HG03520 (cell line): ENCODE measurements around the gene CETN2.

Source experiments
- ATAC-seq: cut with Tn5 transposase; IDR thresholded peaks from one replicate; pipeline ENCODE4 v1.9.1; 2021; ENCODE audit warnings: mild to moderate bottlenecking, moderate library complexity; ENCODE audit not compliant: unreplicated experiment

CETN2 gene

DNA sequence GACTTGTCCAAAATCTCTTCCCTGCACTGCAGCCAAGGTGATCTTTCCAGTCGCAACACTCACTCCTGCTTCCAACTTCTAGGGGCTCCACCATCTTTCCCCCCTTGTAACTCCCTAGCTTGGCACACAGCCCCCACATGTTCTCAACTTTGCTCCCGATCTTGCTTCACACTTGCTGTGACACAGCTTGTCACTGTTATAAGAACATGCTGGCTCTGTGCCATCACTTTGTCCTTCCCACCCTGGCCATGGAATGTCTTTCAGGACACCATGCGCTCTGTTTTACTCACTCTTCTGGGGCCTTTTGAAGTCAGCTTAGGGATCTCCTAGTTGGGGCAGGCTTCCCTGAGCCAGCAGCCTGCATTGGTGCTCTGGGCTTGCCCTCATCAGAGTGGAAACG is 2.8 kb upstream of the CETN2 start:
- no peak for ATAC-seq

DNA sequence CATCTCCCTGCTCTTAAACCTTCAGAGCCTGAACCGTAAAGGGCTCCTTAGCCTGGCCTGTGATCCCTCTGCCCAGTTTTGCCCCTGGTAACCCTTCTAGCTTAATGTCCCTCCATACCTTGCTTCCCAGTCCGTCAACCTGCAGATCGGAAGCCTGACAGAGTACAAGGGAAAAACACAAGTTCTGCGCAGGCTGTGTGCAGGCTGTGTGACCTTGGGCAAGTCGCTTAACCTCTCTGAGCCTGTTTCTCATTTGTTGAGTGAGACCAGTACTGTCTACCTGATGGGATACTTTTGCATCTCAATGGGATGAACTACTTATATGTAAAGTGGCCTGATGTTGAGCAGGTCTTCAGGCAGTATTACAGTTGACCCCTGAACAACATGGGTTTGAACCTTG is 2.0 kb upstream of the CETN2 start:
- ATAC-seq = no peak

DNA sequence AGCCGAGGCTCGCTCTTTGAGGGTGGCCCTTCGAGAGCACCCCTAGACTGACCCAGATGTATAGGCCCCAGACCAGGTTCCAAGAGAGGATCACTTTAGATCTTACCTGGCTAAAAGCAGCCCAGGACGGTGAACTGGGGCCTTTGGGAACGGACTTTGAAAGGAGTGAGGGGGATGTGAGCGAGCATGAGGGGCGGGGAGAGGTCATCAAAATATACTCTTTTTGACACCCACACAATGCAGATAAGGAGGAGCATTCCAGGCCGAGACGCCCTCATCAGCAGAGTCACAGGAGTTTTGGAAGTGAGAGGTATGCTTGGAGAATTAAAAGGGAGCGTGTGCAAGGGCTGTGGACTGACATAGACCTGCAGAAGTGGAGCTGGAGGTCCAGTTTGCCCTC is 834 bp upstream of the CETN2 start:
- no peak for ATAC-seq

DNA sequence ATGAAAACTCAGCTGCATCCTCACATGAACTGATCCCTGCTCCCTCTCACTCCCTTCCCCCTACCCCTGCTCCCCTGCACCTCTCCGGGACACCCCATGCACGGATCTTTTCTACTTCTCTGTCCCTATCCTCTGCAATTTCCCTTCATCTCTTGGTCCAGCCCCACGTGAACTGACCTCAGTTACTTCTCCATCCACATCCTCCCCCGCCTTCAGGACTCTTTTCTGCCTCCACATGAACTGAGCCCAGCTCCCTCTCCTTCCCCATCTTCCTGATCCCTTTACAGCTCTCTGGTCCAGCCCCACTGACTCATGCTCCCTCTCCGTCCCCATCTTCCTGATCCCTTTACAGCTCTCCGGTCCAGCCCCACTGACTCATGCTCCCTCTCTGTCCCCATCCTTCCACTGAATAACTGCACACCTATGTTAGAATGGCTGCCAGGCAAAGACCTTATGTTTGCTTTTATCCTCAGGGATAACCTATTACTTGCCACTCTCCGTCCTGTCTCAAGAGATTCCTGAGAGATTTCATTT is 5.6 kb downstream of the CETN2 start:
- ATAC-seq = no peak

GRCh38 chrX:152823657-152824056 is 6.9 kb downstream of the CETN2 start:
- ATAC-seq = no peak

GRCh38 chrX:152822383-152823086 is 8.0 kb downstream of the CETN2 start:
- ATAC-seq = no peak

- no peak for ATAC-seq
These were observed 9.3 kb downstream of the CETN2 start for GRCh38 chrX:152821145-152821765.

DNA sequence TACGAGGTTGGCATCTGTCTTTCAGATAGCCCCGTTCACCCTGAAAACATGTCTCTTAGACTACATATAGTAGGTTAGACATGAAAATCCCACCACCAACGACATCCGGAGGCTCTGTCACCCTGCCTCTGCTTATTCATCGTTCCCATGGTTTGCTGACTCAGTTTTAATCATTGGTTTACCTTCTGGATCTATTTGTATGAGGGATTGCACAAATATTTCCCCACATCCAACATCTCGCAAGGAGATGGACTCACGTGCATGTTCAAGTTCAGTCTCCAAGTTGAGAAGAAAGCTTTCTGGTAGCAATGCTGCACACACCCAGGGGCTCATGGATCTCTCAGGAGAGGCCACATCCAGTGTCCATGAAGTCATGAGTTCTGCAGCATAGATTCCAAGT is 10.8 kb downstream of the CETN2 start:
- ATAC-seq = no peak

- no peak for ATAC-seq
These were observed 11.3 kb downstream of the CETN2 start for GRCh38 chrX:152819266-152819665.

- no peak for ATAC-seq
These were observed 12.2 kb downstream of the CETN2 start for GRCh38 chrX:152818356-152818755.

DNA sequence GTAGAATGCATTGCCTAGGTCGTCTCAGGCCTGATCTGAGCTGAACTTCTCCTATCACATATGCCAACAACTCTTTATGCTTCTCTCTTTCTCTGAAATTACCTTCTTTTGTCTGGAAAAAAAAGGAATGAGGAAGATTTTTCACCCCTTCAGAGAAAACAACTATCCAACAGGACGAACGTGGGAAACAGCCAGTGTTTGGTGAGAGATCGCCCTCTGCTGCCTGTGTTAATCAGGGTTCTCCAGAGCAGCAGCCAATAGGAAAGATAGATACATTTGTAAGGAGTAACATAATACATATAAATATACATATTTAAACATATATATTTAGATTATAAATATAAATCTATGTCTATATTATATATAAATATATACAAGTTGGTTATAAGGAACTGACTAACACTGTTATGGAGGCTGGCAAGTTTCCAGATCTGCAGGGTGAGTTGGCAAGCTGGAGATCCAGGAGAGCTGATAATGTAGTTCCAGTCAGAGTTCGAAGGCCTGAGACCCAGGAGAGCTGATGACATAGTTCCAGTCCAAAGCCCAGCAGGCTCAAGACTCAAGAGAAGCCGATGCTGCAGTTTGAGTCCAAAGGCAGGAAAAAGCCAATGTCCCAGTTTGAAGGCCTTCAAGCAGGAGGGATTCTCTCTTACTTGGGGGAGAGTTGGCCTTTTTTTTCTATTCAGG is 13.3 kb downstream of the CETN2 start:
- no peak for ATAC-seq

- ATAC-seq = no peak
These were observed 16.5 kb downstream of the CETN2 start for GRCh38 chrX:152814048-152814447.

- ATAC-seq = no peak
These were observed 17.4 kb downstream of the CETN2 start for GRCh38 chrX:152813206-152813605.

DNA sequence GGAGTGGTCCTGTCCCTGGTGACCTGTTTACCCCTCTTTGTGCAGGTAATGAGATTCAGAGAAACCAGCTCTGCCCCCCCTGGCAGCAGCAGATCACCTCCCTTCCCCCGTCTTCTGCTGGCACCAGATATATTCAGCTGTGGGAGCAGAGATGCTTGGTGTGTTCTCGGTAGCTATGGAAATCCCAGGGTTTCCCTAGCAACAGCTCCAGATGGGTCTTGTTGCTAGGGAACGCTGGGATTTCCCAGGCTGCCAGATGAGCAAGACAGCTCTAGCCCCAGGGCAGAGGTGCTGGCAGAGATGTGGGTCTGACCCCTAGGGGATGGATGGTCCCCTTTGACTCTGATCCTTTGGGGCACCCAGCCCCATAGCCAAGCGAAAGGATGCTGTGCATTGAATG is 20.2 kb downstream of the CETN2 start:
- ATAC-seq = no peak

DNA sequence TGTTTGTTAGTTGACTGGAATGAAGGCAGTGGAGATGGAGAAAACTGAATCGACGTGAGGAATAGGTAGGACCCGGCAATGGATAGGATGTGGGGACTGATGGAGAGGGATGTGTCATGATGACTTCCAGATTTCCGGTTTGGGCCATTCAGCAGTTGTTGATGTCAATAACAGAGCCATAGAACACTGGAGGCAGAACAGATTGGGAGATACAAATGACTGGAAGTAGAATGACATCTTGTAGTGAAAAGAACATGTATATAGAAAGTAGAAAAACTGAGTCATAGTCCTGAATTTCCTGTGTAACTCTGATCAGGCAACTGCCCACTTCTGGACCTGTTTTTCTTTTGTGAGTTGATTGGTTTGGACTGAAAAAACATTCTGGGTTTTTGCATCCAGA is 24.5 kb downstream of the CETN2 start:
- no peak for ATAC-seq

GRCh38 chrX:152798945-152799344 is 31.6 kb downstream of the CETN2 start:
- no peak for ATAC-seq

GRCh38 chrX:152787062-152787461 is 43.5 kb downstream of the CETN2 start:
- ATAC-seq = peak; percentile 88
